Panc1 (cell line): ENCODE data around the gene SCN8A. TPM values are rescaled to one million over a fixed set of nuclear protein-coding genes. Genes with fewer than 3 reads are reported as not detected.

ENCODE experiments used
- ATAC-seq: fragments of 200-7000 bp; cut with Tn5 transposase; 2 replicates; pipeline ENCODE4 v1.9.1; 2020; ENCODE audit warnings: mild to moderate bottlenecking, moderate library complexity
- BruUV-seq: library from RNA; stranded (reverse); fragments of 400-500 nt; replicated peaks from 2 replicates; lab custom pipeline; 2021; lab: Mats Ljungman, UMichigan
- CTCF ChIA-PET: fragments of 300-600 bp; sonication (Branson Sonifier 250); formaldehyde crosslinking; loops from one replicate; lab custom pipeline; 2022; ENCODE audit warnings: antibody characterized with exemption; lab: Charles Lee
- POLR2A ChIA-PET: fragments of 300-600 bp; sonication (Branson Sonifier 250); formaldehyde crosslinking; loops from one replicate; lab custom pipeline; 2022; ENCODE audit warnings: antibody characterized with exemption; lab: Charles Lee
- DNase-seq: peaks from one replicate; pipeline ENCODE4 v3.0.0-alpha.2; 2010; ENCODE audit warnings: low read depth, low spot score
- H3K27ac ChIP-seq: 2 replicates; pipeline ENCODE4 v1.5.1; 2011; ENCODE audit warnings: mild to moderate bottlenecking, low read length, inconsistent platforms
- H3K27me3 ChIP-seq: fragments of 200-500 bp; sonication (Bioruptor generic); 2 replicates; pipeline ENCODE4 v1.6.0; 2014; ENCODE audit warnings: low read length, inconsistent platforms; ENCODE audit not compliant: control insufficient read depth, insufficient read depth
- H3K36me3 ChIP-seq: fragments of 200-500 bp; sonication (Bioruptor generic); 2 replicates; pipeline ENCODE4 v1.5.1; 2014; ENCODE audit warnings: inconsistent platforms, mild to moderate bottlenecking, low read length, moderate library complexity; ENCODE audit not compliant: control insufficient read depth, insufficient read depth
- H3K4me1 ChIP-seq: 2 replicates; pipeline ENCODE4 v1.5.1; 2011; ENCODE audit warnings: inconsistent platforms, mild to moderate bottlenecking, low read length, moderate library complexity; ENCODE audit not compliant: control insufficient read depth, insufficient read depth
- H3K4me3 ChIP-seq, 2 experiments: 2 replicates each; pipeline ENCODE4 v1.5.1; 2011 to 2012; ENCODE audit warnings: low read depth in 2 of 2, low read length in 2 of 2, mild to moderate bottlenecking in 2 of 2, inconsistent platforms in 1 of 2, moderate library complexity in 1 of 2
- H3K9me3 ChIP-seq: fragments of 200-500 bp; sonication (Bioruptor generic); 2 replicates; pipeline ENCODE4 v1.5.1; 2014; ENCODE audit warnings: low read depth, mild to moderate bottlenecking, inconsistent platforms, low read length, moderate library complexity; ENCODE audit not compliant: control insufficient read depth, insufficient read depth
- POLR2AphosphoS5 ChIP-seq: IDR thresholded peaks from 2 replicates; pipeline ENCODE4 v1.6.1; 2012; ENCODE audit warnings: mild to moderate bottlenecking, low read depth, low read length, moderate library complexity
- SIN3A ChIP-seq: IDR thresholded peaks from 2 replicates; pipeline ENCODE4 v1.6.1; 2012; ENCODE audit warnings: low read depth, mild to moderate bottlenecking, low read length, moderate library complexity, borderline replicate concordance; ENCODE audit not compliant: insufficient read depth
- TCF7L2 ChIP-seq: IDR thresholded peaks from 2 replicates; pipeline ENCODE4 v1.6.1; 2011; ENCODE audit warnings: mild to moderate bottlenecking, low read depth, low read length, inconsistent platforms
- in situ Hi-C: cut with HindIII; loops from 2 replicates; pipeline ENCODE4 v1.10.0; 2016; ENCODE audit warnings: low sequenced_read_pairs, low pct_unique_long_range_greater_than_20kb
- intact Hi-C: fragments of 100-400 bp; cut with micrococcal nuclease; formaldehyde crosslinking; loops from one replicate; pipeline ENCODE4 v1.10.0; 2022; ENCODE audit not compliant: unreplicated experiment
- total RNA-seq: library from RNA; stranded (reverse); gene quantifications from one replicate; pipeline ENCODE4 v1.2.1, GENCODE V29; 2021; ENCODE audit not compliant: unreplicated experiment
- TF ChIP-seq, protein P1 (sequence below), 2 experiments: IDR thresholded peaks; 2 replicates each; pipeline ENCODE4 v1.6.1; 2011 to 2012; ENCODE audit warnings: low read depth in 2 of 2, control low read depth in 1 of 2, low read length in 1 of 2, mild to moderate bottlenecking in 1 of 2, moderate library complexity in 1 of 2; ENCODE audit not compliant: insufficient read depth in 1 of 2
- TF ChIP-seq, protein P2 (sequence below): fragments of 450-650 bp; IDR thresholded peaks from 2 replicates; pipeline ENCODE4 v1.5.1; 2017; ENCODE audit warnings: mild to moderate bottlenecking

The SCN8A gene
- total RNA-seq, 1 experiment from 2014 or later = 8.6 TPM

DNA sequence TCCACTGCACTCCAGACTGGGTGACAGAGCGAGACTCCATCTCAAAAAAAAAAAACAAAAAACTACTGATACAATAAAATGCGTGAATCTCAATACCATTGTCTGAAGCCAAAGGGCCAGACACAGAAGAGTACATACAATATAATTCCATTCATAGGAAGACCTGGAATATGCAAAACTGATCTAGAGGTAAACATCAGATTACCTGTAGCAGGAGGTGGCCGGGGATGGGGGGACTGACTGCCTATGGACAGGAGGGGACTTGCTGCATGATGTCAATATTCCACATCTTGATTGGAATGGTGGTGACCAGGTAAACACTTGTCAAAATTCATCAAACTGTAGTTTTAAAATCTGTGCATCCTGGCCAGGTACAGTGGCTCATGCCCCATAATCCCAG lies 270.0 kb downstream of the SCN8A start:
- TF ChIP-seq, protein P1, sequence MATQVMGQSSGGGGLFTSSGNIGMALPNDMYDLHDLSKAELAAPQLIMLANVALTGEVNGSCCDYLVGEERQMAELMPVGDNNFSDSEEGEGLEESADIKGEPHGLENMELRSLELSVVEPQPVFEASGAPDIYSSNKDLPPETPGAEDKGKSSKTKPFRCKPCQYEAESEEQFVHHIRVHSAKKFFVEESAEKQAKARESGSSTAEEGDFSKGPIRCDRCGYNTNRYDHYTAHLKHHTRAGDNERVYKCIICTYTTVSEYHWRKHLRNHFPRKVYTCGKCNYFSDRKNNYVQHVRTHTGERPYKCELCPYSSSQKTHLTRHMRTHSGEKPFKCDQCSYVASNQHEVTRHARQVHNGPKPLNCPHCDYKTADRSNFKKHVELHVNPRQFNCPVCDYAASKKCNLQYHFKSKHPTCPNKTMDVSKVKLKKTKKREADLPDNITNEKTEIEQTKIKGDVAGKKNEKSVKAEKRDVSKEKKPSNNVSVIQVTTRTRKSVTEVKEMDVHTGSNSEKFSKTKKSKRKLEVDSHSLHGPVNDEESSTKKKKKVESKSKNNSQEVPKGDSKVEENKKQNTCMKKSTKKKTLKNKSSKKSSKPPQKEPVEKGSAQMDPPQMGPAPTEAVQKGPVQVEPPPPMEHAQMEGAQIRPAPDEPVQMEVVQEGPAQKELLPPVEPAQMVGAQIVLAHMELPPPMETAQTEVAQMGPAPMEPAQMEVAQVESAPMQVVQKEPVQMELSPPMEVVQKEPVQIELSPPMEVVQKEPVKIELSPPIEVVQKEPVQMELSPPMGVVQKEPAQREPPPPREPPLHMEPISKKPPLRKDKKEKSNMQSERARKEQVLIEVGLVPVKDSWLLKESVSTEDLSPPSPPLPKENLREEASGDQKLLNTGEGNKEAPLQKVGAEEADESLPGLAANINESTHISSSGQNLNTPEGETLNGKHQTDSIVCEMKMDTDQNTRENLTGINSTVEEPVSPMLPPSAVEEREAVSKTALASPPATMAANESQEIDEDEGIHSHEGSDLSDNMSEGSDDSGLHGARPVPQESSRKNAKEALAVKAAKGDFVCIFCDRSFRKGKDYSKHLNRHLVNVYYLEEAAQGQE (IDR thresholded peaks at IDR 0.05; ENCODE audit: insufficient read depth in 1 of 2, low read depth in 2 of 2, low read length in 1 of 2) = no peak
- TF ChIP-seq TCF7L2 = no peak
- TF ChIP-seq SIN3A = no peak
- TF ChIP-seq, protein P2, sequence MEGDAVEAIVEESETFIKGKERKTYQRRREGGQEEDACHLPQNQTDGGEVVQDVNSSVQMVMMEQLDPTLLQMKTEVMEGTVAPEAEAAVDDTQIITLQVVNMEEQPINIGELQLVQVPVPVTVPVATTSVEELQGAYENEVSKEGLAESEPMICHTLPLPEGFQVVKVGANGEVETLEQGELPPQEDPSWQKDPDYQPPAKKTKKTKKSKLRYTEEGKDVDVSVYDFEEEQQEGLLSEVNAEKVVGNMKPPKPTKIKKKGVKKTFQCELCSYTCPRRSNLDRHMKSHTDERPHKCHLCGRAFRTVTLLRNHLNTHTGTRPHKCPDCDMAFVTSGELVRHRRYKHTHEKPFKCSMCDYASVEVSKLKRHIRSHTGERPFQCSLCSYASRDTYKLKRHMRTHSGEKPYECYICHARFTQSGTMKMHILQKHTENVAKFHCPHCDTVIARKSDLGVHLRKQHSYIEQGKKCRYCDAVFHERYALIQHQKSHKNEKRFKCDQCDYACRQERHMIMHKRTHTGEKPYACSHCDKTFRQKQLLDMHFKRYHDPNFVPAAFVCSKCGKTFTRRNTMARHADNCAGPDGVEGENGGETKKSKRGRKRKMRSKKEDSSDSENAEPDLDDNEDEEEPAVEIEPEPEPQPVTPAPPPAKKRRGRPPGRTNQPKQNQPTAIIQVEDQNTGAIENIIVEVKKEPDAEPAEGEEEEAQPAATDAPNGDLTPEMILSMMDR = no peak
- TF ChIP-seq POLR2AphosphoS5 = no peak
- Histone ChIP-seq H3K36me3 (no peaks in the 10 kb centered on the region), H3K4me3 (no peak overlapping the region), H3K4me1 (peaks cover 3% of the 10 kb centered on the region; the same call in 1 of the 2 replicates), H3K27me3 (no peaks in the 10 kb centered on the region), H3K27ac (no peak overlapping the region), H3K9me3 (no peaks in the 10 kb centered on the region)
- DNase-seq (no peak), ATAC-seq (no peak)
- intact Hi-C loops = no loop called here
- CTCF ChIA-PET = no interaction called here
- no TSS peak for BruUV-seq
- POLR2A ChIA-PET = no interaction called here
- in situ Hi-C loops = no loop called here

Other genes with a start within 250 kb of the SCN8A start
- gene CELA1, start 244.6 kb upstream of the SCN8A start, total RNA-seq = not detected
- 6.5 TPM for gene GALNT6, start 199.8 kb upstream of the SCN8A start, total RNA-seq
- 18.8 TPM for gene SLC4A8, start 166.4 kb upstream of the SCN8A start, total RNA-seq